Measurements from ENCODE around the gene JCAD. TPM values are rescaled to one million over a fixed set of nuclear protein-coding genes. Genes with fewer than 3 reads are reported as not detected.

Gene JCAD
- total RNA-seq, 2 experiments from 2014 or later: not detected

- no peak overlapping the region for H3K27ac Mint-ChIP-seq
- ChIA-PET POLR2A (no interaction called here), CTCF (interaction anchor here (1.3 kb wide), 1 partner anchor 533 kb away, joined by 4 read pairs; no protein-coding TSS in a partner anchor)
- no peak for ATAC-seq
- TF ChIP-seq, protein P1, sequence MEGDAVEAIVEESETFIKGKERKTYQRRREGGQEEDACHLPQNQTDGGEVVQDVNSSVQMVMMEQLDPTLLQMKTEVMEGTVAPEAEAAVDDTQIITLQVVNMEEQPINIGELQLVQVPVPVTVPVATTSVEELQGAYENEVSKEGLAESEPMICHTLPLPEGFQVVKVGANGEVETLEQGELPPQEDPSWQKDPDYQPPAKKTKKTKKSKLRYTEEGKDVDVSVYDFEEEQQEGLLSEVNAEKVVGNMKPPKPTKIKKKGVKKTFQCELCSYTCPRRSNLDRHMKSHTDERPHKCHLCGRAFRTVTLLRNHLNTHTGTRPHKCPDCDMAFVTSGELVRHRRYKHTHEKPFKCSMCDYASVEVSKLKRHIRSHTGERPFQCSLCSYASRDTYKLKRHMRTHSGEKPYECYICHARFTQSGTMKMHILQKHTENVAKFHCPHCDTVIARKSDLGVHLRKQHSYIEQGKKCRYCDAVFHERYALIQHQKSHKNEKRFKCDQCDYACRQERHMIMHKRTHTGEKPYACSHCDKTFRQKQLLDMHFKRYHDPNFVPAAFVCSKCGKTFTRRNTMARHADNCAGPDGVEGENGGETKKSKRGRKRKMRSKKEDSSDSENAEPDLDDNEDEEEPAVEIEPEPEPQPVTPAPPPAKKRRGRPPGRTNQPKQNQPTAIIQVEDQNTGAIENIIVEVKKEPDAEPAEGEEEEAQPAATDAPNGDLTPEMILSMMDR (IDR thresholded peaks at IDR 0.05): no peak
- H3K27me3 Mint-ChIP-seq: peaks cover 48% of the 10 kb centered on the region
- intact Hi-C loops (cut with micrococcal nuclease): no loop called here
- no peaks in the 10 kb centered on the region for H3K36me3 Mint-ChIP-seq (ENCODE audit: low read depth)
- no peaks in the 10 kb centered on the region for H3K9me3 Mint-ChIP-seq
- peaks cover 3% of the 10 kb centered on the region for H3K4me1 Mint-ChIP-seq (ENCODE audit: low read depth)
- H3K4me3 Mint-ChIP-seq: peak overlapping the region; percentile 9
- no peak for DNase-seq
Measured at GRCh38 chr10:30057894-30058556, 1.4 kb downstream of the JCAD start.

- no peak for DNase-seq
- Mint-ChIP-seq H3K9me3 (no peaks in the 10 kb centered on the region), H3K36me3 (ENCODE audit: low read depth) (no peaks in the 10 kb centered on the region), H3K4me3 (no peak overlapping the region), H3K4me1 (ENCODE audit: low read depth) (peaks cover 3% of the 10 kb centered on the region), H3K27ac (no peak overlapping the region), H3K27me3 (peaks cover 45% of the 10 kb centered on the region)
- ATAC-seq: no peak
- intact Hi-C loops (cut with micrococcal nuclease): no loop called here
- CTCF ChIA-PET: interaction anchor here (1.3 kb wide), 1 partner anchor 534 kb away, joined by 4 read pairs; no protein-coding TSS in a partner anchor
- POLR2A ChIA-PET: interaction anchor here (0.8 kb wide), 1 partner anchor 10 kb away, joined by 3 read pairs; no protein-coding TSS in a partner anchor
- TF ChIP-seq, protein P1 (IDR thresholded peaks at IDR 0.05): no peak
Measured at GRCh38 chr10:30057421-30057841, 2.0 kb downstream of the JCAD start.

GRCh38 chr10:30056767-30057355, 2.5 kb downstream of the JCAD start:
- no peak overlapping the region for H3K4me3 Mint-ChIP-seq
- CTCF ChIA-PET: interaction anchor here (1.3 kb wide), 1 partner anchor 534 kb away, joined by 4 read pairs; no protein-coding TSS in a partner anchor

GRCh38 chr10:30056281-30056680, 3.1 kb downstream of the JCAD start:
- ChIA-PET CTCF (no interaction called here), POLR2A (no interaction called here)
- Mint-ChIP-seq H3K36me3 (ENCODE audit: low read depth) (no peaks in the 10 kb centered on the region), H3K9me3 (no peaks in the 10 kb centered on the region), H3K27ac (no peak overlapping the region), H3K4me1 (ENCODE audit: low read depth) (peaks cover 3% of the 10 kb centered on the region), H3K27me3 (peaks cover 45% of the 10 kb centered on the region), H3K4me3 (no peak overlapping the region)
- intact Hi-C loops (cut with micrococcal nuclease): no loop called here
- TF ChIP-seq, protein P1 (IDR thresholded peaks at IDR 0.05): no peak
- ATAC-seq (no peak), DNase-seq (no peak)

More at GRCh38 chr10:30056767-30057355, 2.5 kb downstream of the JCAD start:
- H3K4me1 Mint-ChIP-seq (ENCODE audit: low read depth): peaks cover 3% of the 10 kb centered on the region
- POLR2A ChIA-PET: interaction anchor here (0.8 kb wide), 1 partner anchor 9 kb away, joined by 3 read pairs; no protein-coding TSS in a partner anchor
- H3K36me3 Mint-ChIP-seq (ENCODE audit: low read depth): no peaks in the 10 kb centered on the region
- DNase-seq (no peak), ATAC-seq (no peak)
- H3K27ac Mint-ChIP-seq: no peak overlapping the region
- TF ChIP-seq, protein P1 (IDR thresholded peaks at IDR 0.05): no peak
- no peaks in the 10 kb centered on the region for H3K9me3 Mint-ChIP-seq
- intact Hi-C loops (cut with micrococcal nuclease): no loop called here
- peaks cover 46% of the 10 kb centered on the region for H3K27me3 Mint-ChIP-seq

- ATAC-seq (no peak), DNase-seq (no peak)
- Mint-ChIP-seq H3K36me3 (ENCODE audit: low read depth) (no peaks in the 10 kb centered on the region), H3K27ac (no peak overlapping the region), H3K27me3 (peaks cover 43% of the 10 kb centered on the region), H3K9me3 (no peaks in the 10 kb centered on the region), H3K4me1 (ENCODE audit: low read depth) (peaks cover 3% of the 10 kb centered on the region), H3K4me3 (no peak overlapping the region)
- POLR2A ChIA-PET: no interaction called here
- intact Hi-C loops (cut with micrococcal nuclease): no loop called here
- TF ChIP-seq, protein P1 (IDR thresholded peaks at IDR 0.05): no peak
- CTCF ChIA-PET: no interaction called here
Measured at GRCh38 chr10:30055226-30055662, 4.1 kb downstream of the JCAD start.
